HepG2 (cell line): ENCODE measurements around the gene CHKA. TPM values are rescaled to one million over a fixed set of nuclear protein-coding genes. Genes with fewer than 3 reads are reported as not detected.

Experiments used
- DMAP1 ChIP-seq: IDR thresholded peaks from 2 replicates; pipeline ENCODE4 v1.6.1; 2016
- ELF3 ChIP-seq: IDR thresholded peaks from 2 replicates; pipeline ENCODE4 v1.6.1; 2016; ENCODE audit warnings: missing genetic modification reagents, missing compliant biosample characterization
- LCORL ChIP-seq, 2 experiments: fragments of 450-650 bp in 1 of 2; sonication (generic) in 1 of 2; formaldehyde crosslinking in 1 of 2; IDR thresholded peaks; 2 replicates each; pipeline versions ENCODE4 v1.5.0 to v1.6.1; 2017 to 2020; ENCODE audit warnings: antibody characterized with exemption in 1 of 2, missing genetic modification reagents in 1 of 2
- MEIS2 ChIP-seq: sonication (generic); formaldehyde crosslinking; IDR thresholded peaks from 2 replicates; pipeline ENCODE4 v1.9.0; 2021; ENCODE audit warnings: mild to moderate bottlenecking, missing genetic modification reagents
- NR2F2 ChIP-seq: IDR thresholded peaks from 2 replicates; pipeline ENCODE4 v1.6.1; 2012; ENCODE audit warnings: low read depth, inconsistent platforms, borderline replicate concordance
- NR2F6 ChIP-seq, 2 experiments: IDR thresholded peaks; 2 replicates each; pipeline ENCODE4 v1.6.1; 2016; ENCODE audit warnings: antibody characterized with exemption in 1 of 2, mild to moderate bottlenecking in 1 of 2
- POLR2A ChIP-seq, 2 experiments: IDR thresholded peaks; 2 replicates each; pipeline ENCODE4 v1.6.1; 2011; ENCODE audit warnings: low read depth in 2 of 2, low read length in 2 of 2, mild to moderate bottlenecking in 1 of 2, moderate library complexity in 1 of 2; ENCODE audit not compliant: insufficient read depth in 1 of 2
- POLR2AphosphoS5 ChIP-seq: IDR thresholded peaks from 2 replicates; pipeline ENCODE4 v1.6.1; 2012; ENCODE audit warnings: low read depth, low read length
- SKI ChIP-seq: fragments of 450-650 bp; IDR thresholded peaks from one replicate; pipeline ENCODE4 v1.6.1; 2018; ENCODE audit warnings: mild to moderate bottlenecking; ENCODE audit not compliant: partially characterized antibody
- TAF1 ChIP-seq: sonication (generic); formaldehyde crosslinking; IDR thresholded peaks from 2 replicates; pipeline ENCODE4 v1.4.0; 2020; ENCODE audit warnings: missing genetic modification reagents
- TFDP1 ChIP-seq: IDR thresholded peaks from 2 replicates; pipeline ENCODE4 v1.6.1; 2016; ENCODE audit warnings: missing compliant biosample characterization, missing genetic modification reagents, borderline replicate concordance
- TGIF2 ChIP-seq: IDR thresholded peaks from 2 replicates; pipeline ENCODE4 v1.6.1; 2016; ENCODE audit warnings: control low read depth, missing compliant biosample characterization
- ZNF710 ChIP-seq: sonication (generic); formaldehyde crosslinking; IDR thresholded peaks from 2 replicates; pipeline ENCODE4 v1.5.0; 2020; ENCODE audit warnings: mild to moderate bottlenecking, missing genetic modification reagents, borderline replicate concordance
- ZNF766 ChIP-seq: sonication (generic); formaldehyde crosslinking; IDR thresholded peaks from 2 replicates; pipeline ENCODE4 v1.5.0; 2020; ENCODE audit warnings: missing genetic modification reagents, borderline replicate concordance
- ZNF768 ChIP-seq: sonication (generic); formaldehyde crosslinking; IDR thresholded peaks from 2 replicates; pipeline ENCODE4 v1.4.0; 2020; ENCODE audit warnings: missing genetic modification reagents
- polyA plus RNA-seq, 8 experiments: library from polyadenylated mRNA; depleted of rRNA in 3 of 8; stranded (reverse) in 7 of 8; unstranded in 1 of 8; fragments of >200 nt; fragmentation: Illumina TruSeq in 4 of 8; extraction: Trizol in 4 of 8; gene quantifications; 2 replicates each; pipeline versions ENCODE4 v1.2.1 to v1.2.3, GENCODE V29; 2011 to 2016; ENCODE audit warnings: low read depth in 4 of 8, missing spikeins in 1 of 8, mixed read lengths in 1 of 8; ENCODE audit not compliant: insufficient read depth in 1 of 8
- total RNA-seq, 5 experiments: library from RNA; depleted of rRNA; stranded (reverse); fragments of >200 nt; fragmentation: Illumina TruSeq; extraction: Trizol; gene quantifications; 2 replicates each; pipeline ENCODE4 v1.2.3, GENCODE V29; 2016; ENCODE audit warnings: low read depth in 1 of 5
- TF ChIP-seq, protein P1 (sequence below): sonication (generic); formaldehyde crosslinking; IDR thresholded peaks from 2 replicates; pipeline ENCODE4 v1.4.0; 2020; ENCODE audit warnings: missing genetic modification reagents, borderline replicate concordance
- TF ChIP-seq, protein P2 (sequence below): sonication (generic); formaldehyde crosslinking; IDR thresholded peaks from 2 replicates; pipeline ENCODE4 v1.4.0; 2020; ENCODE audit warnings: missing genetic modification reagents, borderline replicate concordance
- TF ChIP-seq, protein P3 (sequence below): sonication (generic); formaldehyde crosslinking; IDR thresholded peaks from 2 replicates; pipeline ENCODE4 v1.4.0; 2020; ENCODE audit warnings: mild to moderate bottlenecking, missing genetic modification reagents

The CHKA gene
- total and polyA plus RNA-seq, 2 of the 13 experiments (the other 11 are each of a cell fraction or from before 2014, with no cell fraction given) = 71.6 to 92.7 TPM

DNA sequence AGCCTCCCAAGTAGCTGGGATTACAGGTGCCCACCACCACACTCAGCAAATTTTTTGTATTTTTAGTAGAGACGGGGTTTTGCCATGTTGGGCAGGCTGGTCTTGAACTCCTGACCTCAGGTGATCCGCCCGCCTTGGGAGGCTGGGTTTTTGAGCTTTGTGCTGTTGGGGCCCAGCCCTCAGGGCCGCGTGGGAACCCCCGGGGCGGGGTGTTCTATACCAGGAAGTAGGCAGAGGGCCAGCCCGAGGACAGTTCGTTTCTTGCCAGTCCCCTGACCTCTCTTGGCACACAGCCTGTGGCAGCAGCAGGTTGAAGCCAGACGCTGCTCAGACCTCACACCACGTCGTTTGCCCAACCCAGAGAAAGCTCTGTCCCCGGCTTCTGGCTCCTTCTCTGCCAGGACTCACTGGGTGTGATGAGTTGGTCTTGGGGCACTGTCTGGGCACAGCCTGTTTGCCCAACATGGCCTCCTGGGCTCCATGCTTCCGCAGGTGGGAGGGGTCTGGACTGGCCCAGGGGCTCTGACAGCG is 24.9 kb upstream of the CHKA start (continued):
- TF ChIP-seq, protein P1, sequence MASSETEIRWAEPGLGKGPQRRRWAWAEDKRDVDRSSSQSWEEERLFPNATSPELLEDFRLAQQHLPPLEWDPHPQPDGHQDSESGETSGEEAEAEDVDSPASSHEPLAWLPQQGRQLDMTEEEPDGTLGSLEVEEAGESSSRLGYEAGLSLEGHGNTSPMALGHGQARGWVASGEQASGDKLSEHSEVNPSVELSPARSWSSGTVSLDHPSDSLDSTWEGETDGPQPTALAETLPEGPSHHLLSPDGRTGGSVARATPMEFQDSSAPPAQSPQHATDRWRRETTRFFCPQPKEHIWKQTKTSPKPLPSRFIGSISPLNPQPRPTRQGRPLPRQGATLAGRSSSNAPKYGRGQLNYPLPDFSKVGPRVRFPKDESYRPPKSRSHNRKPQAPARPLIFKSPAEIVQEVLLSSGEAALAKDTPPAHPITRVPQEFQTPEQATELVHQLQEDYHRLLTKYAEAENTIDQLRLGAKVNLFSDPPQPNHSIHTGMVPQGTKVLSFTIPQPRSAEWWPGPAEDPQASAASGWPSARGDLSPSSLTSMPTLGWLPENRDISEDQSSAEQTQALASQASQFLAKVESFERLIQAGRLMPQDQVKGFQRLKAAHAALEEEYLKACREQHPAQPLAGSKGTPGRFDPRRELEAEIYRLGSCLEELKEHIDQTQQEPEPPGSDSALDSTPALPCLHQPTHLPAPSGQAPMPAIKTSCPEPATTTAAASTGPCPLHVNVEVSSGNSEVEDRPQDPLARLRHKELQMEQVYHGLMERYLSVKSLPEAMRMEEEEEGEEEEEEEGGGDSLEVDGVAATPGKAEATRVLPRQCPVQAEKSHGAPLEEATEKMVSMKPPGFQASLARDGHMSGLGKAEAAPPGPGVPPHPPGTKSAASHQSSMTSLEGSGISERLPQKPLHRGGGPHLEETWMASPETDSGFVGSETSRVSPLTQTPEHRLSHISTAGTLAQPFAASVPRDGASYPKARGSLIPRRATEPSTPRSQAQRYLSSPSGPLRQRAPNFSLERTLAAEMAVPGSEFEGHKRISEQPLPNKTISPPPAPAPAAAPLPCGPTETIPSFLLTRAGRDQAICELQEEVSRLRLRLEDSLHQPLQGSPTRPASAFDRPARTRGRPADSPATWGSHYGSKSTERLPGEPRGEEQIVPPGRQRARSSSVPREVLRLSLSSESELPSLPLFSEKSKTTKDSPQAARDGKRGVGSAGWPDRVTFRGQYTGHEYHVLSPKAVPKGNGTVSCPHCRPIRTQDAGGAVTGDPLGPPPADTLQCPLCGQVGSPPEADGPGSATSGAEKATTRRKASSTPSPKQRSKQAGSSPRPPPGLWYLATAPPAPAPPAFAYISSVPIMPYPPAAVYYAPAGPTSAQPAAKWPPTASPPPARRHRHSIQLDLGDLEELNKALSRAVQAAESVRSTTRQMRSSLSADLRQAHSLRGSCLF (CRISPR knock-in tag) = no peak
- peak; percentile 44 for TF ChIP-seq SKI
- peak; percentile 96 for TF ChIP-seq ELF3 (CRISPR knock-in tag)
- TF ChIP-seq TFDP1 (CRISPR knock-in tag) = no peak
- TF ChIP-seq, protein P2, sequence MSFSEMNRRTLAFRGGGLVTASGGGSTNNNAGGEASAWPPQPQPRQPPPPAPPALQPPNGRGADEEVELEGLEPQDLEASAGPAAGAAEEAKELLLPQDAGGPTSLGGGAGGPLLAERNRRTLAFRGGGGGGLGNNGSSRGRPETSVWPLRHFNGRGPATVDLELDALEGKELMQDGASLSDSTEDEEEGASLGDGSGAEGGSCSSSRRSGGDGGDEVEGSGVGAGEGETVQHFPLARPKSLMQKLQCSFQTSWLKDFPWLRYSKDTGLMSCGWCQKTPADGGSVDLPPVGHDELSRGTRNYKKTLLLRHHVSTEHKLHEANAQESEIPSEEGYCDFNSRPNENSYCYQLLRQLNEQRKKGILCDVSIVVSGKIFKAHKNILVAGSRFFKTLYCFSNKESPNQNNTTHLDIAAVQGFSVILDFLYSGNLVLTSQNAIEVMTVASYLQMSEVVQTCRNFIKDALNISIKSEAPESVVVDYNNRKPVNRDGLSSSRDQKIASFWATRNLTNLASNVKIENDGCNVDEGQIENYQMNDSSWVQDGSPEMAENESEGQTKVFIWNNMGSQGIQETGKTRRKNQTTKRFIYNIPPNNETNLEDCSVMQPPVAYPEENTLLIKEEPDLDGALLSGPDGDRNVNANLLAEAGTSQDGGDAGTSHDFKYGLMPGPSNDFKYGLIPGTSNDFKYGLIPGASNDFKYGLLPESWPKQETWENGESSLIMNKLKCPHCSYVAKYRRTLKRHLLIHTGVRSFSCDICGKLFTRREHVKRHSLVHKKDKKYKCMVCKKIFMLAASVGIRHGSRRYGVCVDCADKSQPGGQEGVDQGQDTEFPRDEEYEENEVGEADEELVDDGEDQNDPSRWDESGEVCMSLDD = peak; percentile 67; the same call in 1 of the 2 replicates
- TF ChIP-seq DMAP1 (CRISPR knock-in tag) = 0 out of 2 replicates have a peak, but pooled peaks have one; percentile 1
- TF ChIP-seq, protein P3, sequence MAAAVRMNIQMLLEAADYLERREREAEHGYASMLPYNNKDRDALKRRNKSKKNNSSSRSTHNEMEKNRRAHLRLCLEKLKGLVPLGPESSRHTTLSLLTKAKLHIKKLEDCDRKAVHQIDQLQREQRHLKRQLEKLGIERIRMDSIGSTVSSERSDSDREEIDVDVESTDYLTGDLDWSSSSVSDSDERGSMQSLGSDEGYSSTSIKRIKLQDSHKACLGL = peak; percentile 32; the same call in 1 of the 2 replicates
- TF ChIP-seq TAF1 (CRISPR knock-in tag) = 0 out of 2 replicates have a peak, but pooled peaks have one; percentile 25
- 0 out of 2 replicates have a peak, but pooled peaks have one; percentile 9 for TF ChIP-seq ZNF710
- no peak; the same call in 1 of the 2 replicates for TF ChIP-seq ZNF768 (CRISPR knock-in tag)
- peak; percentile 60 to 71 for TF ChIP-seq POLR2A (IDR thresholded peaks at IDR 0.05; ENCODE audit: insufficient read depth in 1 of 2, low read depth in 2 of 2, low read length in 2 of 2)
- TF ChIP-seq NR2F2 = 0 out of 2 replicates have a peak, but pooled peaks have one; percentile 10
- TF ChIP-seq LCORL (IDR thresholded peaks at IDR 0.05) = no peak
- no peak; the same call in 1 of the 2 replicates for TF ChIP-seq LCORL (CRISPR knock-in tag; IDR thresholded peaks at IDR 0.05)
- TF ChIP-seq ZNF766 (CRISPR knock-in tag) = 0 out of 2 replicates have a peak, but pooled peaks have one; percentile 56
- no peak for TF ChIP-seq NR2F6 (IDR thresholded peaks at IDR 0.05)
- peak; percentile 54; the same call in 1 of the 2 replicates for TF ChIP-seq NR2F6 (CRISPR knock-in tag; IDR thresholded peaks at IDR 0.05)
- TF ChIP-seq MEIS2 = 0 out of 2 replicates have a peak, but pooled peaks have one; percentile 30
- 0 out of 2 replicates have a peak, but pooled peaks have one; percentile 54 for TF ChIP-seq TGIF2 (CRISPR knock-in tag)
- TF ChIP-seq POLR2AphosphoS5 = peak; percentile 61
